ENCODE data around the gene BUB1B. TPM values are rescaled to one million over a fixed set of nuclear protein-coding genes. Genes with fewer than 3 reads are reported as not detected.

BUB1B gene
- total RNA-seq, 2 donors from 2014 or later, result 2.5 to 8.2 TPM

GRCh38 chr15:40265875-40266274, 105.0 kb downstream of the BUB1B start:
- H3K27ac ChIP-seq, result no peak overlapping the region
- no peaks in the 10 kb centered on the region for H3K27me3 ChIP-seq (replicated peaks; ENCODE audit: insufficient read depth)
- no peaks in the 10 kb centered on the region for H3K36me3 ChIP-seq
- 96% methylated on average over 19 of the region's 20 CpGs for WGBS
- intact Hi-C loops (cut with DNase I), result no loop called here
- DNase-seq (ENCODE audit: low spot score), result no peak
- TF ChIP-seq POLR2A (IDR thresholded peaks at IDR 0.05), result no peak
- TF ChIP-seq CTCF (IDR thresholded peaks at IDR 0.05), result no peak
- TF ChIP-seq POLR2AphosphoS5 (IDR thresholded peaks at IDR 0.05), result no peak
- H3K4me3 ChIP-seq, result no peak overlapping the region
- H3K4me1 ChIP-seq (replicated peaks), result no peaks in the 10 kb centered on the region
- H3K9me3 ChIP-seq, result no peaks in the 10 kb centered on the region

GRCh38 chr15:40266828-40267304, 106.0 kb downstream of the BUB1B start:
- DNase-seq (ENCODE audit: low spot score), result peak; percentile 58
- no peak overlapping the region for H3K4me3 ChIP-seq
- TF ChIP-seq POLR2A (IDR thresholded peaks at IDR 0.05) (peak; percentile 56), POLR2AphosphoS5 (IDR thresholded peaks at IDR 0.05) (peak; percentile 80), CTCF (IDR thresholded peaks at IDR 0.05) (no peak)
- WGBS, result 23% methylated on average over 7 of the region's 7 CpGs
- H3K36me3 ChIP-seq, result no peaks in the 10 kb centered on the region
- intact Hi-C loops (cut with DNase I), result no loop called here
- H3K27me3 ChIP-seq (replicated peaks; ENCODE audit: insufficient read depth), result no peaks in the 10 kb centered on the region
- H3K9me3 ChIP-seq, result no peaks in the 10 kb centered on the region
- no peak overlapping the region for H3K27ac ChIP-seq
- no peaks in the 10 kb centered on the region for H3K4me1 ChIP-seq (replicated peaks)

DNA sequence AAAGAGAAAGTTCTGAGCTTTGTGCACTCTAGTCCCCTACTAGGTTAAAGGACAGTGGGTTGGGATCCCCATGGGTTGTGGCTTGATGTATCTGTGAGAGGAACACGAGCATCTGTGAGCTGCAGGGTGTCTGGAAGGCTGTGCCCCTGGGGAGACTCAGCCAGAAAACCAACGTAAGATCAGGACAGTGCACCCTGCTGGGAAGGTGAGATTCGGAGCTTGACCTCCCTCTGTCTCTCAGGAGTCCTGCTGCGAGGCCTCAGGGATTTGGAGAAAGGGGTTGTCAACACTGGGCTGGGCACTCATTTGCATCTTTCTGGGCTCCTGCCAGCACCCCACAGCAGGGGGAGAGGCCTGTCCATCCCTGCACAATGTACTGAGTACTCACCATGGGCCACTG, 106.8 kb downstream of the BUB1B start:
- H3K27ac ChIP-seq, result no peak overlapping the region
- DNase-seq (ENCODE audit: low spot score), result no peak

DNA sequence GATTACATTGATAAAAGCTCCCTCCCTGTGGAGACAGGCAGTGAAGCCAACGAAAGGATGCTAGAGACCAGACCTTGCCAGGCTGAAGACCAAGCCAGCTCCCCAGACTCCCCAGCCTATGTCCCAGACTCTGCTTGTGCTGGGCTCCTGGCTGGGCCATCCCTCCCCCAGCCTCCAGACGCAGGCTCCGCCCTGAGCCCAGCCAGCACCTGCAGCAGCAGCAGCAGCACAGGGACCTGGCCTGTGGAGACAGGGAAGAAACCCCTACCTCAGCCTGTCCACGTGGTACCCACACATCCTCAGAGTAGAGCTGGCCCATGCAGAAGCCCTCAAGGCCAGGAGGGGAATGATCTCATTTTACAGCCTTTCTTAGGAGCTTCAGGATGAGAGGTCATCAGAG, 108.7 kb downstream of the BUB1B start:
- WGBS, result 74% methylated on average over 4 of the region's 4 CpGs
- Histone ChIP-seq H3K9me3 (no peaks in the 10 kb centered on the region), H3K27ac (no peak overlapping the region), H3K27me3 (replicated peaks; ENCODE audit: insufficient read depth) (no peaks in the 10 kb centered on the region), H3K4me1 (replicated peaks) (no peaks in the 10 kb centered on the region), H3K4me3 (no peak overlapping the region), H3K36me3 (no peaks in the 10 kb centered on the region)
- DNase-seq (ENCODE audit: low spot score), result no peak
- TF ChIP-seq POLR2AphosphoS5 (IDR thresholded peaks at IDR 0.05), result no peak
- no peak for TF ChIP-seq POLR2A (IDR thresholded peaks at IDR 0.05)
- no peak for TF ChIP-seq CTCF (IDR thresholded peaks at IDR 0.05)
- intact Hi-C loops (cut with DNase I), result loop anchor here (5.0 kb wide), 1 partner anchor 162 kb away; the partner anchor contains the start of gene BMF

More for the DNA sequence above, 106.8 kb downstream of the BUB1B start:
- H3K27me3 ChIP-seq (replicated peaks; ENCODE audit: insufficient read depth), result no peaks in the 10 kb centered on the region
- 97% methylated on average over 4 of the region's 4 CpGs for WGBS
- TF ChIP-seq POLR2AphosphoS5 (IDR thresholded peaks at IDR 0.05), result no peak
- TF ChIP-seq POLR2A (IDR thresholded peaks at IDR 0.05), result no peak
- no peak for TF ChIP-seq CTCF (IDR thresholded peaks at IDR 0.05)
- H3K9me3 ChIP-seq, result no peaks in the 10 kb centered on the region
- H3K4me1 ChIP-seq (replicated peaks), result no peaks in the 10 kb centered on the region
- H3K4me3 ChIP-seq, result no peak overlapping the region
- H3K36me3 ChIP-seq, result no peaks in the 10 kb centered on the region
- intact Hi-C loops (cut with DNase I), result no loop called here

- Histone ChIP-seq H3K36me3 (no peaks in the 10 kb centered on the region), H3K27ac (no peak overlapping the region), H3K4me1 (replicated peaks) (no peaks in the 10 kb centered on the region), H3K9me3 (no peaks in the 10 kb centered on the region), H3K4me3 (no peak overlapping the region), H3K27me3 (replicated peaks; ENCODE audit: insufficient read depth) (no peaks in the 10 kb centered on the region)
- intact Hi-C loops (cut with DNase I), result loop anchor here (5.0 kb wide), 1 partner anchor 163 kb away; the partner anchor contains the start of gene BMF
- TF ChIP-seq POLR2AphosphoS5 (IDR thresholded peaks at IDR 0.05) (no peak), CTCF (IDR thresholded peaks at IDR 0.05) (no peak), POLR2A (IDR thresholded peaks at IDR 0.05) (no peak)
- WGBS, result 81% methylated on average over 11 of the region's 11 CpGs
- DNase-seq (ENCODE audit: low spot score), result no peak
Measured at GRCh38 chr15:40270246-40270995, 109.6 kb downstream of the BUB1B start.

All from prostate gland (tissue), 2 donors.